GM18868 (cell line): Measurements from ENCODE around the gene ADAMTSL1.

ENCODE experiments used
- ATAC-seq: cut with Tn5 transposase; IDR thresholded peaks from one replicate; pipeline ENCODE4 v1.9.1; 2021; ENCODE audit warnings: mild to moderate bottlenecking, moderate library complexity; ENCODE audit not compliant: unreplicated experiment

Gene ADAMTSL1

DNA sequence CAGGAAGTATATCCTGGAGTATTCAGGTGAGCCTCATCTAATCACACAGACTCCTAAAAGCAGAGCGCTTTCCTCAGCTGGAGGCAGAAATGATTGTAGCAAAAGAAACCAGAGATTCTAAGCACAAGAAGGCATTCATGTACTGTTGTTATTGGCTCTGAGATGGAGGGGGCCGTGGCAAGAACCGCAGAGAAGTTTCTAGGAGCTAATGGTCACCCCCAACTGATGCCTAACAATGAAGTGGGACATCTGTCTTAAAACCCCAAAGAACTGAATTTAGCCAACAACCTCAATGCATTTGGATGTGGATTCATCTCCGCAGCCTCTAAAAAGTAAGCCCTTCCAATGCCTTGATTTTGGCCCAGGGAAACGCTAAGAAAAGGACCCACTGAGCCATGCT is 76.3 kb downstream of the ADAMTSL1 start:
- no peak for ATAC-seq

DNA sequence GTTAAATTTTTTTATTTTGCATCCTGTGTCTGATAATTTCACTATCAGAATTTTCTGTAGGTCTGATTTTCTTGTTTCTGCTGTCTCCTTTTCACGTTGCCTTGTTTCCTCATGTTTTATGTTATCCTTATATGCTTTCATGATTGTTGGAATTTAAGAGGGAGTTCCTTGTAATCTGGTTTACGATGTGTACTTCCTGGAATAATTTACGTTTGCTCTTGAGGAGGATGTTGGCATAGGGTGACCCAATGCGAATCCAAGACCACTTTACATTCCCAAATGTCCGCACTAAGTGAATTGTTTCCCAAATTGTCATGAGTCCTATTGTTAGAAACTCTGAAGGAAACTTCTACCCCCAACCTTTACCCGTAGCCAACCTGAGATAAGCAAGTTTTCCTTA is 80.3 kb downstream of the ADAMTSL1 start:
- no peak for ATAC-seq

DNA sequence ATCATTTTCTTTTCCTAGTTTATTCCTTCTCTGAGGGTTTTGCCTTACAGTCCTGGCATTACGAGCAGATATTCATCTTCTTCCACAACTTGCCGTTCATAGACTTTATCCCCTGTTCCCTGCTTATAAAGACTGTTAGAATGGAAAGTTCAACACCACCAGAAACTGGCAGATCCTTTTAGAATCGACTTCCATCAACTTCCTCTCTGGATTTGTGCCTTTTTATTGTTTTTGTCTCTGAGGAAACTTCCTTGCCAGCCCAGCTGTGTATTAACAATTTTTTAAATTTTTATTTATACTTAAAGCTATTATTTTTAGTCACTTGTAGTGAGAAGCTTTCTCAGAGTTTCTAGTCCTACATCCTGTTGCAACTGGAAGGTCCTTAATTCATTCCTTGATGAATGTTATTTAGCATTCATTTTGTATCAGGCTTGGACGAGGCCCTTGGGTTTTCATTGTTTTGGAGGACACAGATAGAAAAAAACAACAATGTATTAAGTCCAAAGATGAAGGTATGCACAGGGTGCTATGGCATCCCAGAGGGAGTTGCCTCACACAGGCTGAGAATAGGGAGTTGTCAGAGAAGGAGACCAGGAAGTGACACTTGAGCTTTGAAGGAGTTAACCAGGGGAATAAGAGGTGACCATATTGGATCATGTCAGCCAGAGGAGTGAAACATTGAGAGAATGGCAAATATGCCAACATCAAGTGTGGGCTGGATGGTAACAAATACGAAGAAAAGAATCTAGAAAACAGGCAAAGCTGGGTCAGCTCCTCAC is 81.3 kb downstream of the ADAMTSL1 start:
- ATAC-seq: no peak

DNA sequence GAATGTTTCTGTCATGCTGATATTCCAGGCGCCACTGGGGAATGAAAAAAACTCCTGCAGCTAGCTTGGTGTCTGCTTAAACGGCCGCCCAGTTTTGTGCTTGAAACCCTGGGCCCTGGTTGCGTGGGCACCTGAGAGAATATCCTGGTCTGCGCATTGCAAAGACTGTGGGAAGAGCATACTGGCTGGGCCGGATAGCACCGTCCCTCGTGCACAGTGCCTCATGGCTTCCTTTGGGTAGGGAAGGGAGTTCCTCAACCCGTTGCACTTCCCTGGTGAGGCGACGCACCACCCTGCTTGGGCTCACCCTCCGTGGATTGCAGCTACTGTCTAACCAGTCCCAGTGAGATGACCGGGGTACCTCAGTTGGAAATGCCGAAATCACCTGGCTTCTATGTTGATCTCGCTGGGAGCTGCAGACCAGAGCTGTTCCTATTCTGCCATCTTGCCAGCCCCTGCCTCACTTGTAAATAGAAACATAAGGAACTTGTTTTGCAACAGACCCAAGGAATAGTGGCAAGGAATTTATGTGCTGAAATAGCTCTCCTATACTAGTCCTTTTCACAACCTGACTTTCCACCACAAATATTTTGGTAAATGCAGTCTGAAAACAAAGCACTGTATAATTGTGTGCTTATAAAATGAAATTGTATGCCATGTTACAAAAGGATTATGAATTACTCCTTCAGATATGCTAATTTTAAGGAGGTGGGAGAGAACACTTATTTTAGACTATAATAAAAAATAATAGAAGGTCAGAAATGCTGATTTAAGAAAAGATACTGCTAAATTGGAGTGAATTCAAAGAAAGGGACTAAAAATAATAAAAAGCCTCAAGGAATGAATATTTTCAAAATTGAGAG is 90.3 kb downstream of the ADAMTSL1 start:
- ATAC-seq: no peak

DNA sequence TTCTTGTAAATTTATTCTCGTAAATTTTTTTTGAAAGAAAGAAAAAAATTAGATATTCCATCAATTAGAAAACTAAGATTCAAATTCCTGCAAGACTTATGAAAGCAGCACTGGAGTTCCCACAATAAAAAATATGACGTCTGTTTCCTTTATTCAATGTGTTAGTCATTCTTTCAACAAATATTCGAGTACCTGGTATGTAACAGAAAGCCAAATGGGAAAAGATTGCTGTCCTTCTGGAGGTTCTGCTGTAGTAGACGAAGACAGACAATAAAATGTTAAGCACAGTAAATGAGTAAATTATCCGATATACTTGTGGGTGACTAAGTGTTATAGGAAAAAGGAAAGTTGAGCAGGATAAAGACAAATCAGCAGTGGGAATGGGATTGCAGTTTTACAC is 92.2 kb downstream of the ADAMTSL1 start:
- no peak for ATAC-seq

DNA sequence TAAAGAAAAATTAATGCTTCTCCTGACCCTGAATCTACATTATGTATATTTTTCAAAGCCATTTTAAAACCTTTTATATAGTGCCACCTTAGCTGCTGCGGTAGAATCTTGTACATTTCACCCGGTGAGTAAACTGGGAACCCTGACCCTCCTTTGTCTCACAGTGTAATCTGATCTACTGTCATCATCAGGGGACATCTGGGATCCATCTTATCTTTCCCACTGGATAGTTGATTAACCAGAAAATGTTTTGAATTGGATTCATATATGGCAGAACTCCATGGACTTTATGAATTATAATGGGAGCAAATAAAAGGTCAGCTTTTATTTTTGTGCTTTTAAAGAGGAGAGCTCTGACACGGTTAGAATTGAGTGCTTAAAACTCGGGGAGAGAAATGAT is 95.0 kb downstream of the ADAMTSL1 start:
- ATAC-seq: no peak

DNA sequence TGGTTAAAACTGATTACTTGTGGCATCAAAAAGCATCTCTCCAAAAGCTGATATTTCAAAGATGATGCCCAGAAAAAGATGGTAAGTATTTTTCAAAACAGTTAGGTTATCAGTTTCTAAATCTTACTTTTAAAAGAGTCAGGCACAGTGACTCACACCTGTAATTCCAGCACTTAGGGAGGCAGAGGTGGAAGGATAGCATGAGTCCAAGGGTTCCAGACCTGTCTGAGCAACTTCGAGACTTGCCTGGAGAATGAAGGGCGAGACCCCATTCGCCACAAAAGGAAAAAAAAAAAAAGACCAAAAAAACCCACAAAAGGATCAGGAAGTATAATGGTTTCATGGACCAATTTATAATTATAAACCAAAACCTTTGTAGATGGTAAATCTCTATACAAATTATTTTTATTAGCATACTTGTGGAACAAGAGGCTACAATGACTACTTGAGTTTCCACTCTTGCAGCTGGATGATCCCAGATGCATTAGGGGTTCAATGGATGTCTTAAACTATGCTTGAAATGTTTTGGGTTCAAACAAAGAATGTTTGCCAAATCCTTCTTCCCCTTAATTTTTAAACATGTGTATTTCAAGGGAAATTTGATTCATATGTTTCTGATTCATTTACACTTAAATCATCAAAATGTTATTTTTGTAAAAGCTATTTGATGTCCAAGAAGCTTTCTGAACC is 96.1 kb downstream of the ADAMTSL1 start:
- ATAC-seq: no peak

DNA sequence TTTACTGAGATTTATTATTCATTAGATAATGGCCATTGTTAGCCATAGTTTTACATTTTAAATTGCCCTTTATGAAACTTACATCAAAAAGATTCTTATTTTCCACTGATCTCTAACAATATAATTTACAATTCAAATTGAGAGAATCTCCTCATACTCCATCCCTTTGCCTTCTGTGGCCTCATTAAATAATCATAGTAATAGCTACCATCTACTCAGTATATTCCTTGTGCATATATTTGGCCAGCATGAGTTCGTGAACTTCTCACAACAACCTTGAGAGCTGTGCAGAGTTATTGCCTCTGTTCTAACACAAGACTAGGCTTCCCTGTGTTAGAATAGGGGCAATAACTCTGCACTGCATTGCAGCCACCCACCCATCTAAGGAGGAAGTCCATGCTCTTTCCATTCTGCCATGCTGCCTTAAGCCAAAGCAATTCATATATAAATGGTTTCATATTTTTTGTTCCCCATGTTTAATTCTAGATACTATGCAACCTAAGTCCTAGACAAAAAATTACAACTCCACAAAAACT is 99.1 kb downstream of the ADAMTSL1 start:
- no peak for ATAC-seq

DNA sequence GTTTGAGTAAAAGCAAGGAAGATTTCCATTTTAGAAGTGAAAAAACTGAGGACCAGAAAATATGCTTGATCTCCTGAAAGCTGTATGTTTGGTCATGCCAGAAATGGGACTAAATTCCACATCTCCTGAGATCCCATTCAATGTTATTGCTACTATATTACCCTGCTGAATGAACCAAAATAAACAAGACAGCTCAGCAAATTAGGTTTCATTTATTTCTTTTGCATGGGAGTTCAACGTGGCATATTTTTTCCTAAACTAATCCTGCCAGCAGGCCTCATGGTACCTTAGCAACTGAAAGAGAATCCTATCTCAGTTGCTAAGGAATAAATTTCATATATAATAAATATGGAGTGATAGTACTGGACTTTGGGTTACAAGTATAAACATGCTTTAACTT is 101.7 kb downstream of the ADAMTSL1 start:
- no peak for ATAC-seq

DNA sequence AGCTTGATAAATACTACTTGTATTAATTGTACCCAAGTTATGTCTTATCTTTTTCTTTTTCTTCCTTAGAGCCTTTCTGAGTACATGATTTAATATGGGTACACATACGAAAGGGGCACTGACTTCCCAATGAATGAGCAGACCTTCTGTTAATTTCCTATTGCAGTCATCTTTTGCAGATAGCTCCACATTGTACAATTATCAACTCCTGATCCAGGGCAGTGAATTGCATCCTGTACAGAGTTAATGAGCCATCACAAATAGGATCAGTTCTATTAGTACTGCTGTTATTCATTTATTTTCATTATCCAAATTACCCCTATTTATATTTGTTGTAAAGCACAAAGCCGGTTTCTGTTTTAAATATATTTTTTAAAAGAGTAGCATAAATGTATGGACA is 105.6 kb downstream of the ADAMTSL1 start:
- ATAC-seq: no peak

DNA sequence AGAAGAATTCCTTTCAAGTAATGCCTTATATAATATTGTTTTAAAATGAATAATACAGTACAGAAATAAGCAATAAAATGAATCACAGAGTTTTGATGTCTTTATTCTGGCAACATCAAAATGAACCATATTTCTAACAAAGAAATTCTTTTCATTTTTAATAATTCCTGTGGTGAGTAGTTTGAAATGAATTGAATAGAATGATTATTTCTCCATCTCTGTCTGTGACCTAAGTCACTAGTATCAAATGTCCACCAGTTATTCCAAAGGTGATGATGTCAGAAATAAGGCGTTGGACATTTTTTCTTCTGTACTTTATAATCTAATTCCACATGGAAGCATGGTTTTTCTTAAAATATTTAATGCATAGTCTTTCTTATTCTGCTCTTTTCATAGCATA is 106.2 kb downstream of the ADAMTSL1 start:
- no peak for ATAC-seq

DNA sequence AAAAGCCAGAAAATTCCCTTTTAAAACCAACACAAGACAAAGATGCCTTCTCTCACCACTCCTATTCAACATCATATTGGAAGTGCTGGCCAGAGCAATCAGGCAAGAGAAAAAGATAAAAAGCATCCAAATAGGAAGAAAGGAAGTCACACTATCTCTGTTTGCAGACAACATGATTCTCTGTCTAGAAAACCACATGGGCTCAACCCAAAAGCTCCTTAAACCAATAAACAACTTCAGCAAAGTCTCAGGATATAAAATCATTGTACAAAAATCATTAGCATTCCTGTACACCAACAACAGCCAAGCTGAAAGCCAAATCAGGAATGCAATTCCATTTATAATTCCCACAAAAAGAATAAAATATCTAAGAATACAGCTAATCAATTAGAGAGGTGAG is 112.0 kb downstream of the ADAMTSL1 start:
- ATAC-seq: no peak

DNA sequence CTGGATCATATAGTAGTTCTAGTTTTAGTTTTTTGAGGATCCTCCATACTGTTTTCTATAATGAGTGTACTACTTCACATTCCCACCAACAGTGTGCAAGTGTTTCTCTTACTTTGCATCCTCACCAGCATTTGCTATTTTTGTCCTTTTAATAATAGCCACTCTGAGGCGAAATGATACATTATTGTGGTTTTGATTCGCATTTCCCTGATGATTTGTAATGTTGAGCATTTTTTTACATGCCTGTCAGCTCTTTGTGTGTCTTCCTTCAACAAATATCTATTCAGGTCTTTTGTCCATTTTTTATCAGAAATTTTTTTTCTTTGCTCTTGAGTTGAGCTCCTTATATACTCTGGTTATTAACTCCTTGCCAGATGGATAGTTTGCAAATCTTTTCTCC is 114.0 kb downstream of the ADAMTSL1 start:
- no peak for ATAC-seq

DNA sequence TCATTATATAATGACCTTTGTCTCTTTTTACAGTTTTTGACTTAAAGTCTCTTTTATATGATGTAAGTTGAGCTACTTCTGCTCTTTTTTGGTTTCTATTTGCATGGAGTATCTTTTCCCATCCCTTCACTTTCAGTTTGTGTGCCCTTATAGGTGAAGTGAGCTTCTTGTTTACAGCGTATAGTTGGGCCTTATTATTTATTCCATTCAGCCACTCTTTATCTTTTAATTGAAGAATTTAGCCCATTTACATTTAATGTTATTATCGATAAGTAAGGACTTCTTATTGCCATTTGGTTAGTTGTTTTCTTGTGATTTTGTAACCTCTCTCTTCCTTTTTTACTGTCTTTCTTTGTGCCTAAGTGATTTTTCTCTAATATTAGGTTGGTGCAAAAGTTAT is 117.3 kb downstream of the ADAMTSL1 start:
- ATAC-seq: no peak

DNA sequence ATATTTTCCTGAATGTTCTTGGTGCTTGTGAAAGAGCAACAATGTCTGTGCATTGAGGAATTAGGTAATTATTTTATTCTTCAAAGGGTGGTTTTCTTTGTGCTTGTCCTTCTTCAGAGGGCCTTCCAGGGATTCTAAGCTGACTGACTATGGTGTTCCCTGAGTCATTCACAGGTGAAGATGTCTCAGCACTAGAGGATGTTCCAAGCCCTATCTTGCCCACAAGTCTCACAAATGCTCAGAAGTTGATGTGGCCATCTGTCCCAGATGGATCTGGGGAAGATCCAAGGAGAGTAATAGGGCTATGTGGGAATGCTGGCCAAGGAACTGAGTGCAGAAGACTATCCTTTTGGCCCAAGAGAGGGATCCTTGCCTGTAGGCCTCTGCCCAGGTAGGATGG is 120.9 kb downstream of the ADAMTSL1 start:
- no peak for ATAC-seq

DNA sequence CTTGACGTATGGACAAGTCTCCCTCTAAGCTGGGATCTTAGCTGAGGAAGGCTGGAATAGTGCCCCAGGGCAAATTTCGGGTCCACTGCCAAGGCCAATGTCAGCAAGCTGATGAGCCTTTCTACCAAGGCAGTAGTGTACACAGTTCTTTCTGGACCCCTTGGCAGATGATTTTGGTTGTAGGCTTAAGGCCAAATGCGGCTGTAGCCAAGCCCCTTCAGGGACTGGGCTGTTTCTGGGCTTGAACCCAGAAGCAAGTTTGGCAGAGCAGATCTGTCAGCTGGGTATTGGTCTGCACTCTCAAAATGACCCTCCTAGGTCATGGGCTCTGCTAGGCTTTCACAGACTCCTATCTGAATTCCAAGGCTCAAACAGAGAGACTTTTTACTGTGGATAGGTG is 121.6 kb downstream of the ADAMTSL1 start:
- ATAC-seq: no peak

DNA sequence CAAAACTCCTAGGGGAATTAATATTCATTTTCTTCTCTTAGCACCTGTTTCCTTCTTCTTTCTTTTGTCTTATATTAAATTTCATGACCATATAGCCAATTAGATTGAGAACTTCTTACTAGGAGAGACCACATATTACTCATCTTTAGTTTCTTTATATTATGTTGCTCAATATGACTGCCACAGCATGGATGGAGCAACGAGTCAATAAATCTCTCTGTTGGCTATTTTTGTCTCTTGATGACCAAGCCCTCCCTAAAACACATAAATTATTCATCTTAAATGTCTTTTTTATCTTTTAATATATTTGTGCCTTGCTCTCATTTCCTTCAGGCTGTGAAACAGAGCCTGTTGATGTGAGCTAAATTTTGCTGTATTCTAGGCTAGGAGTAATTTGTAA is 123.0 kb downstream of the ADAMTSL1 start:
- no peak for ATAC-seq

DNA sequence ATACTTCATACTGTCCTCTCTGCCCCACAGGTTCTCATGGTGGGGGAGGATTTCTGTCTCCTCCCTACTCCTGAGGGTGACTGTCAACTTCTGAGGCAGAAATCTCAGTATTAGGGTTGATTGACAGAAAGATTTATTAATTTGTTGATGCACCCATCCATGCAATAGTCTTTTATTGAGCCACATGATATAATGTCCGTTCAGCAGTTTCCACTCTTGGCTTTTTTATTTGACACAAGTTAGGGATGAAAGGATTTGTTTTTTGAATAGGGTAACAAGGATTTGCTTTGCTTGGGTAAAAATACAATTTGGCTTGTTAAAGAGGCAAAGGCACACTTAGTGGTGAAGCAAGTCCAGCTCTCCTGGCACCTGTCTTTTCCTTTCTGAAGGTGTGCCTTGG is 125.0 kb downstream of the ADAMTSL1 start:
- ATAC-seq: no peak

DNA sequence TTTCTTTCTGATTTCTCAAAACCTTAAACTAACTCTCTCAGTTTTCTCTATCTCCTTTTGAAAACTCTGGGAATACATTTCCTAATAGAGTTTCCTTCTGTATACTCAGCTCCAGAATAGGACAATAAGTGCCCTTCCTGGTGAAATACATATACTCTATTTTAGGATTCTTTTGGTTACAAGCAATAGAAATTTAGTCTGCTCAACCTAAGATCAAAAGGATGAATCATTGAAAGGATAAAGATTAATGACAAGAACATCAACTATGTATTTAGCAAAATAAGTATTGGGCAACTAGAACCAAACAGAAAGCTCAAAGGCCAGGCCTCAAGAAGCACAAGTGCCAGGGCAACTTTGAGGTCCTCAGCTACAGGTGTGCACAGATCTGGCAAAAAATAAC is 127.1 kb downstream of the ADAMTSL1 start:
- ATAC-seq: no peak

DNA sequence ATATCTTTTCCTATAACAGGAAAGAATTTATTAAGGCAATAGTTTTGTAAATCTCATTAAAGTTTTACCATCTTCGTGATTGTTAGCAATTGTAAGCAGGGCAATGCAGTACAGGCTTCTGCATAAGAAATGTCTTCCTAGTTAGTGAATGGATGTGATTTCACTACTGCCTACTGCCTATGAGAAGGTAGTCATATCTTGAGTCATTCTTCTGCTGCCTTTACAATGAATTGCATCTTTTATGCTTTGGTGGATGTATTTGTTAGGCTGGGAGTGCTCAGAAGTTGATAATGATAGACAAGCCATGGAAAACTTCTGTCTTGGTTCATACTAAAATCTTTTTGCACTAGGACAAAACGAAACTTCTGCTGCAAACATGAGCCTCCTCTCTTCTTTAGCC is 128.0 kb downstream of the ADAMTSL1 start:
- ATAC-seq: no peak
